Measurements from ENCODE around the gene PCED1A. TPM values are rescaled to one million over a fixed set of nuclear protein-coding genes. Genes with fewer than 3 reads are reported as not detected.

The PCED1A gene
- total and polyA plus RNA-seq, 2 of the 8 experiments (the other 6 are each of a cell fraction or from before 2014, with no cell fraction given): 13.4 to 18.9 TPM

- no peak overlapping the region for H3K4me2 ChIP-seq (ENCODE audit: insufficient read depth in 1 of 2, low read depth in 2 of 2, low read length in 2 of 2)
- no peaks in the 10 kb centered on the region for H3K79me2 ChIP-seq (ENCODE audit: control insufficient read depth in 1 of 2, insufficient read depth in 2 of 2, low read length in 2 of 2)
- H3K27ac ChIP-seq (ENCODE audit: low read depth, low read length): no peak overlapping the region
- no peak overlapping the region for H2AFZ ChIP-seq (ENCODE audit: low read length)
- H3K79me1 ChIP-seq (ENCODE audit: low read depth, low read length): no peaks in the 10 kb centered on the region
- ChIA-PET CTCF (ENCODE audit: partially characterized antibody) (interaction anchor here (0.6 to 1.4 kb wide), 6 partner anchors 11 to 241 kb away, joined by 3 to 6 read pairs (median 4); no protein-coding TSS in a partner anchor), POLR2A (ENCODE audit: partially characterized antibody) (no interaction called here)
- no peak overlapping the region for H4K8ac ChIP-seq (ENCODE audit: extremely low read depth, insufficient read depth, low read length)
- WGBS, 2 experiments (ENCODE audit: extremely low coverage in 1 of 2, insufficient coverage in 1 of 2, insufficient read length in 1 of 2, insufficient replicate concordance in 2 of 2, low coverage in 1 of 2, low lambda C conversion rate in 2 of 2, missing lambda C conversion rate in 1 of 2): 69% methylated on average over 1 of the region's 1 CpG; no CpG with 5 or more reads in 1 of the 2 experiments
- no peaks in the 10 kb centered on the region for H3K36me3 ChIP-seq (ENCODE audit: control insufficient read depth in 2 of 4, insufficient read depth in 4 of 4, low read length in 3 of 4)
- H3K23me2 ChIP-seq (ENCODE audit: low read depth, low read length): no peaks in the 10 kb centered on the region
- H3K23ac ChIP-seq (ENCODE audit: insufficient read length): no peak overlapping the region
- FAIRE-seq: no peak
- peaks cover 0 to 6% (median 2%) of the 10 kb centered on the region in 4 experiments; a peak in 3 of 7 replicates for H3K27me3 ChIP-seq (replicated peaks in 1 of 4; ENCODE audit: control insufficient read depth in 3 of 4, extremely low read depth in 1 of 4, insufficient read depth in 3 of 4, low read length in 3 of 4)
- no peak overlapping the region for H2BK5ac ChIP-seq (ENCODE audit: low read depth, low read length)
- no peaks in the 10 kb centered on the region; a peak in 1 of 7 replicates for H3K4me1 ChIP-seq (replicated peaks in 1 of 4; ENCODE audit: control insufficient read depth in 3 of 4, insufficient read depth in 4 of 4, low read length in 3 of 4)
- no peak overlapping the region for H2BK12ac ChIP-seq (ENCODE audit: low read depth, low read length)
- H3K9me3 ChIP-seq (ENCODE audit: insufficient read depth in 2 of 2, low read depth in 1 of 2, low read length in 1 of 2): 0 out of 4 replicates have a peak, but pooled peaks cover 0 to 7% of the 10 kb centered on the region in 2 experiments
- no peak overlapping the region for H3K9ac ChIP-seq (replicated peaks in 1 of 4; ENCODE audit: extremely low read depth in 1 of 4, low read depth in 3 of 4, low read length in 3 of 4)
- no peak overlapping the region for H2BK120ac ChIP-seq (replicated peaks; ENCODE audit: low read depth, low read length)
- H3K4ac ChIP-seq (replicated peaks; ENCODE audit: insufficient read length, low read depth, low read length): no peak overlapping the region
- H3K56ac ChIP-seq (replicated peaks; ENCODE audit: insufficient read length, low read depth, low read length): no peak overlapping the region
- H4K20me1 ChIP-seq (replicated peaks in 1 of 2; ENCODE audit: control insufficient read depth in 1 of 2, insufficient read depth in 2 of 2, low read length in 2 of 2): no peaks in the 10 kb centered on the region
- no peak overlapping the region for H4K91ac ChIP-seq (replicated peaks; ENCODE audit: insufficient read length, low read length)
- H3K14ac ChIP-seq (ENCODE audit: insufficient read length): no peak overlapping the region
- no peak overlapping the region for H2BK15ac ChIP-seq (ENCODE audit: low read length)
- no peak overlapping the region for H3K4me3 ChIP-seq (ENCODE audit: extremely low read depth in 1 of 4, insufficient read depth in 2 of 4, low read depth in 3 of 4, low read length in 4 of 4)
- TF ChIP-seq RBBP5 (IDR thresholded peaks at IDR 0.05; ENCODE audit: borderline replicate concordance, low read depth, low read length) (no peak), TBP (IDR thresholded peaks at IDR 0.05; ENCODE audit: low read depth, low read length) (no peak), ZNF274 (IDR thresholded peaks at IDR 0.05; ENCODE audit: borderline replicate concordance, extremely low read depth, low read length) (no peak), CREB1 (IDR thresholded peaks at IDR 0.05) (no peak), CHD1 (IDR thresholded peaks at IDR 0.05; ENCODE audit: low read depth, low read length) (no peak), PHF8 (conservative IDR thresholded peaks at IDR 0.05; ENCODE audit: low read depth, low read length) (no peak), SAP30 (IDR thresholded peaks at IDR 0.05; ENCODE audit: insufficient read depth, insufficient replicate concordance, low read length) (no peak), RNF2 (IDR thresholded peaks at IDR 0.05; ENCODE audit: borderline replicate concordance, low read depth, low read length, missing control alignments, poor library complexity, severe bottlenecking) (no peak), RAD21 (IDR thresholded peaks at IDR 0.05 in 1 of 2, conservative IDR thresholded peaks at IDR 0.05 in 1 of 2; ENCODE audit: low read depth in 2 of 2, low read length in 2 of 2) (no peak)
- TF ChIP-seq, protein P1, sequence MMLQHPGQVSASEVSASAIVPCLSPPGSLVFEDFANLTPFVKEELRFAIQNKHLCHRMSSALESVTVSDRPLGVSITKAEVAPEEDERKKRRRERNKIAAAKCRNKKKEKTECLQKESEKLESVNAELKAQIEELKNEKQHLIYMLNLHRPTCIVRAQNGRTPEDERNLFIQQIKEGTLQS (IDR thresholded peaks at IDR 0.05; ENCODE audit: insufficient read depth, low read depth, low read length): no peak
- H4K5ac ChIP-seq (ENCODE audit: insufficient read length, low read depth, low read length): no peak overlapping the region
- no peak overlapping the region for H2AK5ac ChIP-seq (ENCODE audit: low read depth, low read length)
- no peak for DNase-seq (ENCODE audit: low read depth in 1 of 2, low spot score in 2 of 2)
- no peak overlapping the region for H3K18ac ChIP-seq (ENCODE audit: extremely low read depth, low read length)
- H2BK20ac ChIP-seq (ENCODE audit: low read length): no peak overlapping the region
These were observed 26.4 kb downstream of the PCED1A start for GRCh38 chr20:2814076-2814475.

Measured in H1 (cell line).